HG03045 (cell line): ENCODE data around the gene FBXL14.
"Not testable (repeated sequence)": the region's sequence is repeated elsewhere in the genome, so short reads cannot be mapped to it uniquely, and the experiment has no call there.

Experiments used
- ATAC-seq: cut with Tn5 transposase; IDR thresholded peaks from one replicate; pipeline ENCODE4 v1.9.1; 2021; ENCODE audit warnings: mild to moderate bottlenecking, moderate library complexity; ENCODE audit not compliant: unreplicated experiment

Gene FBXL14

GRCh38 chr12:1620092-1620491 is 25.7 kb upstream of the FBXL14 start:
- ATAC-seq: no peak

- no peak for ATAC-seq
Observed at GRCh38 chr12:1619587-1619986, 25.2 kb upstream of the FBXL14 start.

GRCh38 chr12:1619159-1619558 is 24.8 kb upstream of the FBXL14 start:
- no peak for ATAC-seq

GRCh38 chr12:1618489-1618888 is 24.1 kb upstream of the FBXL14 start:
- no peak for ATAC-seq

- ATAC-seq: no peak
Observed at GRCh38 chr12:1616233-1617066, 22.1 kb upstream of the FBXL14 start.

- no peak for ATAC-seq
Observed at GRCh38 chr12:1614360-1614759, 20.0 kb upstream of the FBXL14 start.

- no peak for ATAC-seq
Observed at GRCh38 chr12:1613860-1614259, 19.5 kb upstream of the FBXL14 start.

GRCh38 chr12:1611803-1612572 is 17.6 kb upstream of the FBXL14 start:
- ATAC-seq: no peak

GRCh38 chr12:1610072-1610643 is 15.8 kb upstream of the FBXL14 start:
- no peak for ATAC-seq

- no peak for ATAC-seq
Observed at GRCh38 chr12:1608713-1609119, 14.3 kb upstream of the FBXL14 start.

GRCh38 chr12:1607940-1608712 is 13.7 kb upstream of the FBXL14 start:
- no peak for ATAC-seq

GRCh38 chr12:1606021-1606622 is 11.7 kb upstream of the FBXL14 start:
- peak; percentile 61 for ATAC-seq

- peak; percentile 32 for ATAC-seq
Observed at GRCh38 chr12:1605129-1606020, 11.0 kb upstream of the FBXL14 start.

GRCh38 chr12:1604464-1604863 is 10.1 kb upstream of the FBXL14 start:
- no peak for ATAC-seq

GRCh38 chr12:1603269-1603993 is 9.1 kb upstream of the FBXL14 start:
- ATAC-seq: no peak

GRCh38 chr12:1602706-1603105 is 8.3 kb upstream of the FBXL14 start:
- ATAC-seq: not testable (repeated sequence)

- ATAC-seq: no peak
Observed at GRCh38 chr12:1598757-1599156, 4.4 kb upstream of the FBXL14 start.

GRCh38 chr12:1595690-1596347 is 1.4 kb upstream of the FBXL14 start:
- ATAC-seq: no peak
